ENCODE results near the gene BRMS1.
A peak's percentile ranks its signal among the peaks of the same experiment; 100 is the strongest.

BRMS1 gene

GRCh38 chr11:66336234-66337102, 8.4 kb downstream of the BRMS1 start, which contains the start of gene RIN1:
RIN1 (minus strand) TSS chr11:66336434; CDS start chr11:66336402, 32 bp downstream.
- DNase-seq, result peak; percentile 43

GRCh38 chr11:66335531-66336233, 9.2 kb downstream of the BRMS1 start:
- peak; percentile 17 for DNase-seq

- no peak for DNase-seq
These were observed 10.1 kb downstream of the BRMS1 start for GRCh38 chr11:66334605-66335442.

GRCh38 chr11:66333896-66334604, 10.9 kb downstream of the BRMS1 start:
- DNase-seq, result no peak

GRCh38 chr11:66333220-66333877, 11.6 kb downstream of the BRMS1 start:
- no peak for DNase-seq

GRCh38 chr11:66332371-66333219, 12.3 kb downstream of the BRMS1 start:
- DNase-seq, result no peak

- no peak for DNase-seq
These were observed 13.1 kb downstream of the BRMS1 start for GRCh38 chr11:66331542-66332370.

- DNase-seq, result no peak
These were observed 14.0 kb downstream of the BRMS1 start for GRCh38 chr11:66330931-66331330.

- DNase-seq, result no peak
These were observed 15.7 kb downstream of the BRMS1 start for GRCh38 chr11:66329165-66329673.

GRCh38 chr11:66328302-66329144, 16.4 kb downstream of the BRMS1 start:
- peak; percentile 63 for DNase-seq

GRCh38 chr11:66328031-66328301, 16.9 kb downstream of the BRMS1 start:
- no peak for DNase-seq

GRCh38 chr11:66327171-66328030, 17.5 kb downstream of the BRMS1 start:
- DNase-seq, result no peak

- DNase-seq, result no peak
These were observed 18.4 kb downstream of the BRMS1 start for GRCh38 chr11:66326261-66327111.

- DNase-seq, result no peak
These were observed 19.6 kb downstream of the BRMS1 start for GRCh38 chr11:66325263-66325671.

- DNase-seq, result no peak
These were observed 20.2 kb downstream of the BRMS1 start for GRCh38 chr11:66324664-66325063.

GRCh38 chr11:66323684-66324083, 21.2 kb downstream of the BRMS1 start:
- DNase-seq, result no peak
